ENCODE results near the gene P2RY8.
"Not testable (repeated sequence)": the region's sequence is repeated elsewhere in the genome, so short reads cannot be mapped to it uniquely, and the experiment has no call there.

DNA sequence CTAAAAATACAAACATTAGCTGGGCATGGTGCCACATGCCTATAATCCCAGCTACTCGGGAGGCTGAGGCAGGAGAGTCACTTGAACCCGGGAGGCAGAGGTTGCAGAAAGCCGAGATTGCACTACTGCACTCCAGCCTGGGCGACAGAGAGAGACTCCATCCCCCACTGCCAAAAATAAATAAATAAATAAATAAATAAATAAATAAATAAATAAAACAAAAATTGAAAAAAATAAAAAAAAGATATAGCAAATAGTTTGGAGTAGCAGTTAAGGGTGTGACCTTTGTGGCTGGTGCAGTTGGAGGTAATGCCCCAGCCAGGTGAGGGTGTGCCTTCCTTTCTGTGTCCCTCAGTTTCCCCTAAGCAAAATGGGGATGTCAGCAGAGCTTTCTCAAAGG, 14.1 kb downstream of the P2RY8 start:
- TF ChIP-seq, protein P1, sequence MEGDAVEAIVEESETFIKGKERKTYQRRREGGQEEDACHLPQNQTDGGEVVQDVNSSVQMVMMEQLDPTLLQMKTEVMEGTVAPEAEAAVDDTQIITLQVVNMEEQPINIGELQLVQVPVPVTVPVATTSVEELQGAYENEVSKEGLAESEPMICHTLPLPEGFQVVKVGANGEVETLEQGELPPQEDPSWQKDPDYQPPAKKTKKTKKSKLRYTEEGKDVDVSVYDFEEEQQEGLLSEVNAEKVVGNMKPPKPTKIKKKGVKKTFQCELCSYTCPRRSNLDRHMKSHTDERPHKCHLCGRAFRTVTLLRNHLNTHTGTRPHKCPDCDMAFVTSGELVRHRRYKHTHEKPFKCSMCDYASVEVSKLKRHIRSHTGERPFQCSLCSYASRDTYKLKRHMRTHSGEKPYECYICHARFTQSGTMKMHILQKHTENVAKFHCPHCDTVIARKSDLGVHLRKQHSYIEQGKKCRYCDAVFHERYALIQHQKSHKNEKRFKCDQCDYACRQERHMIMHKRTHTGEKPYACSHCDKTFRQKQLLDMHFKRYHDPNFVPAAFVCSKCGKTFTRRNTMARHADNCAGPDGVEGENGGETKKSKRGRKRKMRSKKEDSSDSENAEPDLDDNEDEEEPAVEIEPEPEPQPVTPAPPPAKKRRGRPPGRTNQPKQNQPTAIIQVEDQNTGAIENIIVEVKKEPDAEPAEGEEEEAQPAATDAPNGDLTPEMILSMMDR (conservative IDR thresholded peaks at IDR 0.05; ENCODE audit: low read depth, low read length) = not testable (repeated sequence)
- TF ChIP-seq RCOR1 (IDR thresholded peaks at IDR 0.05; ENCODE audit: insufficient replicate concordance, low read length); POLR2A (IDR thresholded peaks at IDR 0.05; ENCODE audit: low read depth, low read length); RAD21 (IDR thresholded peaks at IDR 0.05; ENCODE audit: low read length); CEBPB (IDR thresholded peaks at IDR 0.05; ENCODE audit: low read depth, low read length); SMC3 (IDR thresholded peaks at IDR 0.05; ENCODE audit: low read depth, low read length); BHLHE40 (IDR thresholded peaks at IDR 0.05; ENCODE audit: low read depth, low read length); MXI1 (IDR thresholded peaks at IDR 0.05; ENCODE audit: borderline replicate concordance, low read depth, low read length); MAFK (IDR thresholded peaks at IDR 0.05; ENCODE audit: low read depth, low read length); FOS (IDR thresholded peaks at IDR 0.05; ENCODE audit: low read depth, low read length): not testable (repeated sequence)
- TF ChIP-seq, protein P2, sequence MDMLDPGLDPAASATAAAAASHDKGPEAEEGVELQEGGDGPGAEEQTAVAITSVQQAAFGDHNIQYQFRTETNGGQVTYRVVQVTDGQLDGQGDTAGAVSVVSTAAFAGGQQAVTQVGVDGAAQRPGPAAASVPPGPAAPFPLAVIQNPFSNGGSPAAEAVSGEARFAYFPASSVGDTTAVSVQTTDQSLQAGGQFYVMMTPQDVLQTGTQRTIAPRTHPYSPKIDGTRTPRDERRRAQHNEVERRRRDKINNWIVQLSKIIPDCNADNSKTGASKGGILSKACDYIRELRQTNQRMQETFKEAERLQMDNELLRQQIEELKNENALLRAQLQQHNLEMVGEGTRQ (IDR thresholded peaks at IDR 0.05; ENCODE audit: low read depth, low read length) = not testable (repeated sequence)
